ENCODE measurements around the gene SLC9A6. TPM values are rescaled to one million over a fixed set of nuclear protein-coding genes. Genes with fewer than 3 reads are reported as not detected.

SLC9A6 gene
- total and polyA plus RNA-seq, 2 experiments from 2014 or later = 7.2 to 17.1 TPM

DNA sequence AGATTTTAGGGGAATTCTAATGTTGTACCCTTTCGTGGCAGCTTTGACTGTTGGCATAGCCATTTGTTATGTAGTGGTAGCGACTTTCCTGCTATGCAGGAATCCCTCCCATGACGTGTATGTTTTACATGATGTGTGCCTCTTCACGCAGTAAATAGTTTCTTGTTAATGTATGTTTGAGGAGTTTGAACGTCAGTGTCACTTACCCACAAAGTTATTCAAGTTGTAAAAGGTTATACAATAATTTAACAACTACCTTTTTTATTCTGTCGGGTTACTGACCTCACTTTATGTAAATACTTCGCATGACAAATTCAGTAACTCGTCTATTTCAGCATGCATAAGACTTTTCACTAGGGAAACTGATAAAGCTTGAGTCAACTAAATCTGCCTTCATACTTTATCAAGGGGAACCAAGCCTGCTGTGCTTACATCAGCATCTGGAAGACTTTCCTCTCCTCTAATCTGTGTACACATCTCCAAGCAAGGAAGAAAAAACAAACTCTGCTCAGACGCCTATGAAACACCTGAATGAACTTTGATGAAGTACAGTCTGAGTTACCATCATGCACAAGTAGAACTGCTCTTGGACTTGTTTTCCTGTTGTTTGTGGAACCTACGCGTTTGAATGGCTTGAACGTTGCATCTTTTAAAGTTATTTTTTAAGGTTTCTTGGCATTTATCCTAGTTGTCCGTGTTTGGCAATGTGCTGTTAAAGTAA is 61.2 kb downstream of the SLC9A6 start:
- Histone ChIP-seq H3K9me2 (ENCODE audit: insufficient read depth) (no peaks in the 10 kb centered on the region), H3K79me2 (replicated peaks; ENCODE audit: insufficient read depth) (no peaks in the 10 kb centered on the region), H3K27me3 (ENCODE audit: insufficient read depth) (no peaks in the 10 kb centered on the region), H3K4me1 (ENCODE audit: insufficient read depth) (no peaks in the 10 kb centered on the region), H3F3A (replicated peaks; ENCODE audit: low read depth) (no peaks in the 10 kb centered on the region), H2AFZ (no peak overlapping the region), H3K4me2 (no peak overlapping the region), H3K27ac (ENCODE audit: low read depth) (no peak overlapping the region), H3K4me3 (no peak overlapping the region), H4K20me1 (replicated peaks; ENCODE audit: insufficient read depth) (no peaks in the 10 kb centered on the region), H3K36me3 (ENCODE audit: insufficient read depth) (no peaks in the 10 kb centered on the region)
- Mint-ChIP-seq H3K36me3 (ENCODE audit: low read depth) (peaks cover 3% of the 10 kb centered on the region; the same call in 2 of the 3 replicates), H3K4me3 (no peak overlapping the region), H3K9me3 (no peaks in the 10 kb centered on the region), H3K27me3 (ENCODE audit: insufficient read depth, low read depth, poor library complexity) (no peaks in the 10 kb centered on the region), H3K4me1 (peaks cover 5% of the 10 kb centered on the region; the same call in 2 of the 3 replicates), H3K27ac (no peak overlapping the region)
- TF ChIP-seq EZH2 (IDR thresholded peaks at IDR 0.05; ENCODE audit: low read depth, unreplicated experiment) = no peak
- TF ChIP-seq CREB1 (CRISPR knock-in tag; IDR thresholded peaks at IDR 0.05; ENCODE audit: low read depth) = no peak
- TF ChIP-seq ZNF331 (CRISPR knock-in tag; IDR thresholded peaks at IDR 0.05; ENCODE audit: low read depth) = no peak
- no peak for TF ChIP-seq POLR2AphosphoS5 (IDR thresholded peaks at IDR 0.05; ENCODE audit: low read depth)
- no peak for TF ChIP-seq ETS1 (IDR thresholded peaks at IDR 0.05)
- TF ChIP-seq, protein P1, sequence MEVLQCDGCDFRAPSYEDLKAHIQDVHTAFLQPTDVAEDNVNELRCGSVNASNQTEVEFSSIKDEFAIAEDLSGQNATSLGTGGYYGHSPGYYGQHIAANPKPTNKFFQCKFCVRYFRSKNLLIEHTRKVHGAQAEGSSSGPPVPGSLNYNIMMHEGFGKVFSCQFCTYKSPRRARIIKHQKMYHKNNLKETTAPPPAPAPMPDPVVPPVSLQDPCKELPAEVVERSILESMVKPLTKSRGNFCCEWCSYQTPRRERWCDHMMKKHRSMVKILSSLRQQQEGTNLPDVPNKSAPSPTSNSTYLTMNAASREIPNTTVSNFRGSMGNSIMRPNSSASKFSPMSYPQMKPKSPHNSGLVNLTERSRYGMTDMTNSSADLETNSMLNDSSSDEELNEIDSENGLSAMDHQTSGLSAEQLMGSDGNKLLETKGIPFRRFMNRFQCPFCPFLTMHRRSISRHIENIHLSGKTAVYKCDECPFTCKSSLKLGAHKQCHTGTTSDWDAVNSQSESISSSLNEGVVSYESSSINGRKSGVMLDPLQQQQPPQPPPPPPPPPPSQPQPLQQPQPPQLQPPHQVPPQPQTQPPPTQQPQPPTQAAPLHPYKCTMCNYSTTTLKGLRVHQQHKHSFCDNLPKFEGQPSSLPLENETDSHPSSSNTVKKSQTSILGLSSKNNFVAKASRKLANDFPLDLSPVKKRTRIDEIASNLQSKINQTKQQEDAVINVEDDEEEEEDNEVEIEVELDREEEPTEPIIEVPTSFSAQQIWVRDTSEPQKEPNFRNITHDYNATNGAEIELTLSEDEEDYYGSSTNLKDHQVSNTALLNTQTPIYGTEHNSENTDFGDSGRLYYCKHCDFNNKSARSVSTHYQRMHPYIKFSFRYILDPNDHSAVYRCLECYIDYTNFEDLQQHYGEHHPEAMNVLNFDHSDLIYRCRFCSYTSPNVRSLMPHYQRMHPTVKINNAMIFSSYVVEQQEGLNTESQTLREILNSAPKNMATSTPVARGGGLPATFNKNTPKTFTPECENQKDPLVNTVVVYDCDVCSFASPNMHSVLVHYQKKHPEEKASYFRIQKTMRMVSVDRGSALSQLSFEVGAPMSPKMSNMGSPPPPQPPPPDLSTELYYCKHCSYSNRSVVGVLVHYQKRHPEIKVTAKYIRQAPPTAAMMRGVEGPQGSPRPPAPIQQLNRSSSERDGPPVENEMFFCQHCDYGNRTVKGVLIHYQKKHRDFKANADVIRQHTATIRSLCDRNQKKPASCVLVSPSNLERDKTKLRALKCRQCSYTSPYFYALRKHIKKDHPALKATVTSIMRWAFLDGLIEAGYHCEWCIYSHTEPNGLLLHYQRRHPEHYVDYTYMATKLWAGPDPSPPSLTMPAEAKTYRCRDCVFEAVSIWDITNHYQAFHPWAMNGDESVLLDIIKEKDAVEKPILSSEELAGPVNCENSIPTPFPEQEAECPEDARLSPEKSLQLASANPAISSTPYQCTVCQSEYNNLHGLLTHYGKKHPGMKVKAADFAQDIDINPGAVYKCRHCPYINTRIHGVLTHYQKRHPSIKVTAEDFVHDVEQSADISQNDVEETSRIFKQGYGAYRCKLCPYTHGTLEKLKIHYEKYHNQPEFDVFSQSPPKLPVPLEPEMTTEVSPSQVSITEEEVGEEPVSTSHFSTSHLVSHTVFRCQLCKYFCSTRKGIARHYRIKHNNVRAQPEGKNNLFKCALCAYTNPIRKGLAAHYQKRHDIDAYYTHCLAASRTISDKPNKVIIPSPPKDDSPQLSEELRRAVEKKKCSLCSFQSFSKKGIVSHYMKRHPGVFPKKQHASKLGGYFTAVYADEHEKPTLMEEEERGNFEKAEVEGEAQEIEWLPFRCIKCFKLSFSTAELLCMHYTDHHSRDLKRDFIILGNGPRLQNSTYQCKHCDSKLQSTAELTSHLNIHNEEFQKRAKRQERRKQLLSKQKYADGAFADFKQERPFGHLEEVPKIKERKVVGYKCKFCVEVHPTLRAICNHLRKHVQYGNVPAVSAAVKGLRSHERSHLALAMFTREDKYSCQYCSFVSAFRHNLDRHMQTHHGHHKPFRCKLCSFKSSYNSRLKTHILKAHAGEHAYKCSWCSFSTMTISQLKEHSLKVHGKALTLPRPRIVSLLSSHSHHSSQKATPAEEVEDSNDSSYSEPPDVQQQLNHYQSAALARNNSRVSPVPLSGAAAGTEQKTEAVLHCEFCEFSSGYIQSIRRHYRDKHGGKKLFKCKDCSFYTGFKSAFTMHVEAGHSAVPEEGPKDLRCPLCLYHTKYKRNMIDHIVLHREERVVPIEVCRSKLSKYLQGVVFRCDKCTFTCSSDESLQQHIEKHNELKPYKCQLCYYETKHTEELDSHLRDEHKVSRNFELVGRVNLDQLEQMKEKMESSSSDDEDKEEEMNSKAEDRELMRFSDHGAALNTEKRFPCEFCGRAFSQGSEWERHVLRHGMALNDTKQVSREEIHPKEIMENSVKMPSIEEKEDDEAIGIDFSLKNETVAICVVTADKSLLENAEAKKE (CRISPR knock-in tag; IDR thresholded peaks at IDR 0.05) = no peak
- no peak for TF ChIP-seq JUNB (IDR thresholded peaks at IDR 0.05; ENCODE audit: unreplicated experiment)
- no peak for TF ChIP-seq CTCF (conservative IDR thresholded peaks at IDR 0.05; ENCODE audit: low read depth in 2 of 2)
- no peak for TF ChIP-seq ZNF114 (CRISPR knock-in tag; IDR thresholded peaks at IDR 0.05)
- TF ChIP-seq NANOG (IDR thresholded peaks at IDR 0.05; ENCODE audit: borderline replicate concordance) = no peak
- TF ChIP-seq EZH2phosphoT487 (IDR thresholded peaks at IDR 0.05; ENCODE audit: unreplicated experiment) = no peak
- TF ChIP-seq, protein P2, sequence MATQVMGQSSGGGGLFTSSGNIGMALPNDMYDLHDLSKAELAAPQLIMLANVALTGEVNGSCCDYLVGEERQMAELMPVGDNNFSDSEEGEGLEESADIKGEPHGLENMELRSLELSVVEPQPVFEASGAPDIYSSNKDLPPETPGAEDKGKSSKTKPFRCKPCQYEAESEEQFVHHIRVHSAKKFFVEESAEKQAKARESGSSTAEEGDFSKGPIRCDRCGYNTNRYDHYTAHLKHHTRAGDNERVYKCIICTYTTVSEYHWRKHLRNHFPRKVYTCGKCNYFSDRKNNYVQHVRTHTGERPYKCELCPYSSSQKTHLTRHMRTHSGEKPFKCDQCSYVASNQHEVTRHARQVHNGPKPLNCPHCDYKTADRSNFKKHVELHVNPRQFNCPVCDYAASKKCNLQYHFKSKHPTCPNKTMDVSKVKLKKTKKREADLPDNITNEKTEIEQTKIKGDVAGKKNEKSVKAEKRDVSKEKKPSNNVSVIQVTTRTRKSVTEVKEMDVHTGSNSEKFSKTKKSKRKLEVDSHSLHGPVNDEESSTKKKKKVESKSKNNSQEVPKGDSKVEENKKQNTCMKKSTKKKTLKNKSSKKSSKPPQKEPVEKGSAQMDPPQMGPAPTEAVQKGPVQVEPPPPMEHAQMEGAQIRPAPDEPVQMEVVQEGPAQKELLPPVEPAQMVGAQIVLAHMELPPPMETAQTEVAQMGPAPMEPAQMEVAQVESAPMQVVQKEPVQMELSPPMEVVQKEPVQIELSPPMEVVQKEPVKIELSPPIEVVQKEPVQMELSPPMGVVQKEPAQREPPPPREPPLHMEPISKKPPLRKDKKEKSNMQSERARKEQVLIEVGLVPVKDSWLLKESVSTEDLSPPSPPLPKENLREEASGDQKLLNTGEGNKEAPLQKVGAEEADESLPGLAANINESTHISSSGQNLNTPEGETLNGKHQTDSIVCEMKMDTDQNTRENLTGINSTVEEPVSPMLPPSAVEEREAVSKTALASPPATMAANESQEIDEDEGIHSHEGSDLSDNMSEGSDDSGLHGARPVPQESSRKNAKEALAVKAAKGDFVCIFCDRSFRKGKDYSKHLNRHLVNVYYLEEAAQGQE (IDR thresholded peaks at IDR 0.05; ENCODE audit: unreplicated experiment) = no peak
- TF ChIP-seq STAT1 (IDR thresholded peaks at IDR 0.05; ENCODE audit: unreplicated experiment) = no peak
- ATAC-seq (no peak), DNase-seq (ENCODE audit: low spot score) (no peak)
